ENCODE measurements around the gene SH2B3.
A peak's percentile ranks its signal among the peaks of the same experiment; 100 is the strongest.
"Not testable (repeated sequence)": the region's sequence is repeated elsewhere in the genome, so short reads cannot be mapped to it uniquely, and the experiment has no call there.

The SH2B3 gene

DNA sequence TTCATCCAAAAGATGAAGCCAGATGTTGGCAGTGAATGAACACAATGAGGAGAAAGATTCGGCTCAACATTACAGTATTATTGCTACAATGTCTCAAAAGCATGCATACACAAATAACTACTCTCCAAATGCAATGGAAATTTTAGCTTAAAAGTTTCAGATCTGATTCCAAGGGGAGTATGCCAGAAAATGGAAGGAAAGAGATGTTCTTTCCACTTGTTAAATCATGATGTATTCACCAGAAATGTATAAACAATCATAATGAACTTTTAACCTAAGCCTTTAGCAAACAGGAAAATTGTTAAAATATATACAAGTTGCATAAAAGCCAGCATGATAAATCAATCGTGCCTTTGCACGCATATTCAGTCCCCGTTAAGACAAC, 62.1 kb downstream of the SH2B3 start:
- Histone ChIP-seq H3K36me3 (ENCODE audit: control insufficient read depth, insufficient read depth, low read length) (peaks cover 2% of the 10 kb centered on the region), H3K4me3 (replicated peaks; ENCODE audit: low read depth, low read length) (no peak overlapping the region), H3K27me3 (replicated peaks; ENCODE audit: control insufficient read depth, insufficient read depth, low read length) (no peaks in the 10 kb centered on the region)
- DNase-seq (ENCODE audit: extremely low read depth, insufficient read length) = no peak
- TF ChIP-seq, protein P1, sequence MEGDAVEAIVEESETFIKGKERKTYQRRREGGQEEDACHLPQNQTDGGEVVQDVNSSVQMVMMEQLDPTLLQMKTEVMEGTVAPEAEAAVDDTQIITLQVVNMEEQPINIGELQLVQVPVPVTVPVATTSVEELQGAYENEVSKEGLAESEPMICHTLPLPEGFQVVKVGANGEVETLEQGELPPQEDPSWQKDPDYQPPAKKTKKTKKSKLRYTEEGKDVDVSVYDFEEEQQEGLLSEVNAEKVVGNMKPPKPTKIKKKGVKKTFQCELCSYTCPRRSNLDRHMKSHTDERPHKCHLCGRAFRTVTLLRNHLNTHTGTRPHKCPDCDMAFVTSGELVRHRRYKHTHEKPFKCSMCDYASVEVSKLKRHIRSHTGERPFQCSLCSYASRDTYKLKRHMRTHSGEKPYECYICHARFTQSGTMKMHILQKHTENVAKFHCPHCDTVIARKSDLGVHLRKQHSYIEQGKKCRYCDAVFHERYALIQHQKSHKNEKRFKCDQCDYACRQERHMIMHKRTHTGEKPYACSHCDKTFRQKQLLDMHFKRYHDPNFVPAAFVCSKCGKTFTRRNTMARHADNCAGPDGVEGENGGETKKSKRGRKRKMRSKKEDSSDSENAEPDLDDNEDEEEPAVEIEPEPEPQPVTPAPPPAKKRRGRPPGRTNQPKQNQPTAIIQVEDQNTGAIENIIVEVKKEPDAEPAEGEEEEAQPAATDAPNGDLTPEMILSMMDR (IDR thresholded peaks at IDR 0.05; ENCODE audit: insufficient read depth, low read length, poor library complexity, severe bottlenecking) = no peak

DNA sequence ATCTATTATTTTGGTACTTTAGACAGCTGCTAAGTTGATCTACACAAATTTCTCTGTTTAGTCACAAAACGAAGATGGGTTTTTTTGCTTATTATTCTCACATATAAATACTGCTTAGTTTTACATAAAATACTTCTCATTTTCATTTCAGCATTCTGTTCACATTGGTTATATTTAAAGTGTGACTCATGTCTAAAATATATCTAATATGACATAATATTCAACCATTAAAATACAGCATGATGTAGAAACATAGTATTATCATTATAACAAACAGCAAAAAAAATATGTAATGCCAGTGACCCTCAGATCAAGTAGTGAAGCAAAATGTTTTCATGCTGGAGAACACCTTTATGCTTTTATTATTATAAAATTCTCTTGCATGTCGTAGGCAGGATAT, 63.7 kb downstream of the SH2B3 start:
- H3K27me3 ChIP-seq (replicated peaks; ENCODE audit: control insufficient read depth, insufficient read depth, low read length) = no peaks in the 10 kb centered on the region
- DNase-seq (ENCODE audit: extremely low read depth, insufficient read length) = no peak
- H3K36me3 ChIP-seq (ENCODE audit: control insufficient read depth, insufficient read depth, low read length) = peaks cover 2% of the 10 kb centered on the region
- H3K4me3 ChIP-seq (replicated peaks; ENCODE audit: low read depth, low read length) = no peak overlapping the region
- TF ChIP-seq, protein P1 (IDR thresholded peaks at IDR 0.05; ENCODE audit: insufficient read depth, low read length, poor library complexity, severe bottlenecking) = no peak

DNA sequence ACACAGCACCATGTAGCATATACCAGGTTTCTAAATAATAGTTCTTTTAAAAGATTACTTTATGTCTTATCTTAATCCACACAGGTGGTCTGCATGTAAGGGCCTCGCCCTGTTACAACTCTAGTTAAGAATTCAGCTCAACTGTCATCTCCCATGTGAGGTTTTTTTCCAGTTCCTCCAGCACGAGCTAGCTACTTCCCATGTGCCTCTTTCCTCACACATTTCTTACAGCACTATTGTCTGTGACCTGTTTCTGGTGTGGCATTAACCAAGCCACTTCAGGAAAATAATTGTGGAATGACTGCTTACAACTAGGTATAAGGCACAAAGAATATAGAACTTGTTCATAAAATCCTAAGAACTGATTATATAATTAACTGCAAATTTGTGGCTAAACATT, 65.5 kb downstream of the SH2B3 start:
- DNase-seq (ENCODE audit: extremely low read depth, insufficient read length) = no peak
- TF ChIP-seq, protein P1 (IDR thresholded peaks at IDR 0.05; ENCODE audit: insufficient read depth, low read length, poor library complexity, severe bottlenecking) = no peak
- Histone ChIP-seq H3K4me3 (replicated peaks; ENCODE audit: low read depth, low read length) (no peak overlapping the region), H3K27me3 (replicated peaks; ENCODE audit: control insufficient read depth, insufficient read depth, low read length) (no peaks in the 10 kb centered on the region), H3K36me3 (ENCODE audit: control insufficient read depth, insufficient read depth, low read length) (peaks cover 2% of the 10 kb centered on the region)

DNA sequence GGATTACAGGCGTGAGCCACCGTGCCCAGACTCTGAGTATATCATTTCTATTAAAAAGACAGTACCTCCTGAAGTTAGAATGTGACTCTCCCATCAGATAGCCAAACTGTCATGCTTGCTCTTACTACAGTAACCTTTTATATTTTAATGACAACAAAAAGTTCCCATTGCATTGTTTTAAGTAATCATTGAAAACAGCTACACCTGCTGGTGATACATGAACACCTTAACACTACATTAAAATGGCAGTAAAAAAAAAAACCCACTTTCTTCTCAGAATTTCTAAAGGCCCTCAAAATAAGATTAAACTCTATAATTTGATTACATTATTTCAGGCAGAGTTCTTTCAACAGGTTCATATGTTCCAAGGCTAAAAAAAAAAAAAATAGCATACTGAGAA, 76.7 kb downstream of the SH2B3 start:
- TF ChIP-seq, protein P1 (IDR thresholded peaks at IDR 0.05; ENCODE audit: insufficient read depth, low read length, poor library complexity, severe bottlenecking) = peak; percentile 19
- Histone ChIP-seq H3K4me3 (replicated peaks; ENCODE audit: low read depth, low read length) (no peak overlapping the region), H3K27me3 (replicated peaks; ENCODE audit: control insufficient read depth, insufficient read depth, low read length) (no peaks in the 10 kb centered on the region), H3K36me3 (ENCODE audit: control insufficient read depth, insufficient read depth, low read length) (peaks cover 11% of the 10 kb centered on the region)
- DNase-seq (ENCODE audit: extremely low read depth, insufficient read length) = no peak

DNA sequence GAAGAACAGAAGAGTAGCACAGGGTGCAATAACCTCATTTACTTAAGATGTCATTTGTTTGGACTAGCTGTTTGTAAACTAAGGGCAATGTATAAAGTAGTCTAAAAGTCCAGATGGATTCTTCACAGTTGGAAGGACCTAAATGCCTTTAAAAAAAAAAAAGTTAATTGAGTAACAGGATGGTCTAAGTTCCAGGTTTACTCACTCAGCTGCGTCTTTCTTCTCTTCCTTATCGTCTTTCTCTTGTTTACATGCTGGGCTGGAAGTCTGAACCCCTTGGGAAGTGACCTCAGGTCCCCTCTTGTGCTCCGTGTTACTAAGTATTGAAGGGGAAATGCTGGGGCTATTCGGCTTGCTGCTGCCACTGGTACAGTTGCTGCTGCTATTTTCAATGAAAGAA, 82.5 kb downstream of the SH2B3 start:
- H3K4me3 ChIP-seq (replicated peaks; ENCODE audit: low read depth, low read length) = no peak overlapping the region

DNA sequence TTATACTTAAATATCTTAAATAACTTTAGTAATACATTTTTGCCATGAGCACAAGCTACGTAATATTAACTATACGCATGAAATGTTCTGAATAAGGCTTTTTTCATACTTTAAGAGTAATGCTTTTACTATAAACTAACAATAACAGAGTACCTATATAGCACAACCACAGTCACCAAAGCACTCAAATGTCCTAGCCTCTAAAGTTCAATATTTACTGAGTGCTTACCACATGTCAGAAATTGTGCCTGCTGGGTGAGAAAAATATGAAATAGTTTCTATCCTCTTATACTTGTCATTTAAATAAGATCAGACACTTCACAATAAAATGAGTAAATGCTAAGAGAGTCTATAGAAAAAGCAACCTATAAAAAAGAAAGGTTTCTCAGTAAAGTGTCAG, 83.1 kb downstream of the SH2B3 start:
- no peak for DNase-seq (ENCODE audit: extremely low read depth, insufficient read length)
- TF ChIP-seq, protein P1 (IDR thresholded peaks at IDR 0.05; ENCODE audit: insufficient read depth, low read length, poor library complexity, severe bottlenecking) = no peak
- Histone ChIP-seq H3K4me3 (replicated peaks; ENCODE audit: low read depth, low read length) (no peak overlapping the region), H3K27me3 (replicated peaks; ENCODE audit: control insufficient read depth, insufficient read depth, low read length) (no peaks in the 10 kb centered on the region), H3K36me3 (ENCODE audit: control insufficient read depth, insufficient read depth, low read length) (peaks cover 24% of the 10 kb centered on the region)

More for the DNA sequence above, 82.5 kb downstream of the SH2B3 start:
- Histone ChIP-seq H3K27me3 (replicated peaks; ENCODE audit: control insufficient read depth, insufficient read depth, low read length) (no peaks in the 10 kb centered on the region), H3K36me3 (ENCODE audit: control insufficient read depth, insufficient read depth, low read length) (peaks cover 26% of the 10 kb centered on the region)
- no peak for DNase-seq (ENCODE audit: extremely low read depth, insufficient read length)
- TF ChIP-seq, protein P1 (IDR thresholded peaks at IDR 0.05; ENCODE audit: insufficient read depth, low read length, poor library complexity, severe bottlenecking) = no peak

DNA sequence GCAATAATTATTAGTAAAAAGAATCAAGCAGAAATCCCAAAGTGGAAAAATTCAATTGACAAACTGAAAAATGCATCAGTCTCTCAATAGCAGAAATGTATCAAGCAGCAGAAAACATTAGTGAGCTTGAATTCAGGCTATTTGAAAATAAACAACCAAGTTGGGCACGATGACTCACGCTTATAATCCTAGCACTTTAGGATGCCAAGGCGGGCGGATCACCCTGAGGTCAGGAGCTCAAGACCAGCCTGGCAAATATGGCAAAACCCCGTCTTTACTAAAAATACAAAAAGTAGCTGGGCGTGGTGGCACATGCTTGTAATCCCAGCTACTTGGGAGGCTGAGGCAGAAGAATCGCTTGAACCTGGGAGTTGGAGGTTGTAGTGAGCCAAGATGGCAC, 87.3 kb downstream of the SH2B3 start:
- peaks cover 16% of the 10 kb centered on the region for H3K36me3 ChIP-seq (ENCODE audit: control insufficient read depth, insufficient read depth, low read length)
- H3K27me3 ChIP-seq (replicated peaks; ENCODE audit: control insufficient read depth, insufficient read depth, low read length); DNase-seq (ENCODE audit: extremely low read depth, insufficient read length); H3K4me3 ChIP-seq (replicated peaks; ENCODE audit: low read depth, low read length): not testable (repeated sequence)
